H1 (cell line): ENCODE data around the gene PPIF. TPM values are rescaled to one million over a fixed set of nuclear protein-coding genes. Genes with fewer than 3 reads are reported as not detected.

Experiments used
- CTCF ChIA-PET: fragments of 300-600 bp; sonication (Branson Sonifier 250); formaldehyde crosslinking; loops from one replicate; lab custom pipeline; 2021; ENCODE audit not compliant: partially characterized antibody; lab: Charles Lee
- POLR2A ChIA-PET: fragments of 300-600 bp; sonication (Branson Sonifier 250); formaldehyde crosslinking; loops from one replicate; lab custom pipeline; 2021; ENCODE audit warnings: inconsistent platforms; ENCODE audit not compliant: partially characterized antibody; lab: Charles Lee
- DNase-seq, 2 experiments: peaks; one replicate each; pipeline versions ENCODE4 v3.0.0 to v3.0.0-alpha.2; 2010 to 2022; ENCODE audit warnings: low spot score in 2 of 2, low read depth in 1 of 2, mixed read lengths in 1 of 2
- FAIRE-seq: peaks from 2 replicates; lab custom pipeline; 2011; peaks lifted over from hg19 to GRCh38; lab: Jason Lieb, UNC
- H2AFZ ChIP-seq: 2 replicates; pipeline ENCODE4 v1.8.1; 2012; ENCODE audit warnings: low read length, inconsistent platforms
- H2AK5ac ChIP-seq: 2 replicates; pipeline ENCODE4 v1.6.1; 2013; ENCODE audit warnings: low read depth, low read length
- H2BK120ac ChIP-seq: replicated peaks from 2 replicates; pipeline ENCODE3; 2013; ENCODE audit warnings: low read depth, low read length, inconsistent platforms
- H2BK12ac ChIP-seq: 2 replicates; pipeline ENCODE4 v1.6.1; 2013; ENCODE audit warnings: low read depth, low read length
- H2BK15ac ChIP-seq: 2 replicates; pipeline ENCODE4 v1.6.1; 2013; ENCODE audit warnings: low read length
- H2BK20ac ChIP-seq: 2 replicates; pipeline ENCODE4 v1.6.1; 2013; ENCODE audit warnings: low read length
- H2BK5ac ChIP-seq: 2 replicates; pipeline ENCODE4 v1.6.1; 2013; ENCODE audit warnings: low read depth, low read length
- H3K14ac ChIP-seq: 2 replicates; pipeline ENCODE4 v1.6.1; 2013; ENCODE audit warnings: inconsistent platforms; ENCODE audit not compliant: insufficient read length
- H3K18ac ChIP-seq: 2 replicates; pipeline ENCODE4 v1.6.1; 2013; ENCODE audit warnings: low read length; ENCODE audit errors: extremely low read depth
- H3K23ac ChIP-seq: 2 replicates; pipeline ENCODE4 v1.6.1; 2013; ENCODE audit warnings: inconsistent platforms; ENCODE audit not compliant: insufficient read length
- H3K23me2 ChIP-seq: 2 replicates; pipeline ENCODE4 v1.6.1; 2013; ENCODE audit warnings: low read depth, low read length
- H3K27ac ChIP-seq: 2 replicates; pipeline ENCODE4 v1.6.1; 2011; ENCODE audit warnings: low read depth, low read length, inconsistent platforms
- H3K27me3 ChIP-seq, 4 experiments: replicated peaks in 1 of 4; 1 replicate in 1 of 4; 2 replicates in 3 of 4; pipeline versions ENCODE4 v1.6.1 to v1.8.1; 2011 to 2013; ENCODE audit warnings: low read length in 3 of 4, mild to moderate bottlenecking in 3 of 4, inconsistent platforms in 2 of 4, mixed read lengths in 2 of 4, moderate library complexity in 1 of 4; ENCODE audit not compliant: control insufficient read depth in 3 of 4, insufficient read depth in 3 of 4; ENCODE audit errors: extremely low read depth in 1 of 4
- H3K36me3 ChIP-seq, 4 experiments: 2 replicates each; pipeline versions ENCODE4 v1.6.1 to v1.8.1; 2011 to 2013; ENCODE audit warnings: mild to moderate bottlenecking in 4 of 4, low read length in 3 of 4, moderate library complexity in 2 of 4, control low read depth in 1 of 4, inconsistent platforms in 1 of 4; ENCODE audit not compliant: insufficient read depth in 4 of 4, control insufficient read depth in 2 of 4
- H3K4ac ChIP-seq: replicated peaks from 2 replicates; pipeline ENCODE3; 2013; ENCODE audit warnings: low read length, low read depth, mixed read lengths, inconsistent platforms; ENCODE audit not compliant: insufficient read length
- H3K4me1 ChIP-seq, 4 experiments: replicated peaks in 1 of 4; 1 replicate in 1 of 4; 2 replicates in 3 of 4; pipeline versions ENCODE4 v1.6.1 to v1.8.1; 2011 to 2013; ENCODE audit warnings: low read length in 3 of 4, inconsistent platforms in 2 of 4, mixed read lengths in 1 of 4; ENCODE audit not compliant: insufficient read depth in 4 of 4, control insufficient read depth in 3 of 4
- H3K4me2 ChIP-seq, 2 experiments: 2 replicates each; pipeline versions ENCODE4 v1.6.1 to v1.8.1; 2011 to 2013; ENCODE audit warnings: low read depth in 2 of 2, low read length in 2 of 2, control low read depth in 1 of 2, inconsistent platforms in 1 of 2, mild to moderate bottlenecking in 1 of 2; ENCODE audit not compliant: insufficient read depth in 1 of 2
- H3K4me3 ChIP-seq, 4 experiments: fragments of 200-600, 300-600 bp in 1 of 4; sonication (generic), shearing (Covaris generic), sonication (Bioruptor Twin) in 1 of 4; 2 replicates each; pipeline versions ENCODE4 v1.5.1 to v1.8.1; 2011 to 2016; ENCODE audit warnings: low read length in 4 of 4, low read depth in 3 of 4, control low read depth in 2 of 4, inconsistent platforms in 2 of 4, mild to moderate bottlenecking in 2 of 4, mixed read lengths in 1 of 4, moderate library complexity in 1 of 4; ENCODE audit not compliant: insufficient read depth in 2 of 4; ENCODE audit errors: extremely low read depth in 1 of 4
- H3K56ac ChIP-seq: replicated peaks from 2 replicates; pipeline ENCODE3; 2013; ENCODE audit warnings: low read depth, mild to moderate bottlenecking, mixed read lengths, low read length, inconsistent platforms; ENCODE audit not compliant: insufficient read length
- H3K79me1 ChIP-seq: 2 replicates; pipeline ENCODE4 v1.6.1; 2013; ENCODE audit warnings: low read depth, low read length, control low read depth
- H3K79me2 ChIP-seq, 2 experiments: 2 replicates each; pipeline versions ENCODE4 v1.6.1 to v1.8.1; 2012 to 2013; ENCODE audit warnings: low read length in 2 of 2, mild to moderate bottlenecking in 2 of 2, inconsistent platforms in 1 of 2; ENCODE audit not compliant: insufficient read depth in 2 of 2, control insufficient read depth in 1 of 2
- H3K9ac ChIP-seq, 4 experiments: replicated peaks in 1 of 4; 1 replicate in 1 of 4; 2 replicates in 3 of 4; pipeline versions ENCODE4 v1.6.1 to v1.8.1; 2011 to 2013; ENCODE audit warnings: low read depth in 3 of 4, low read length in 3 of 4, control low read depth in 2 of 4, mild to moderate bottlenecking in 2 of 4, moderate library complexity in 2 of 4, inconsistent platforms in 1 of 4; ENCODE audit errors: extremely low read depth in 1 of 4
- H3K9me3 ChIP-seq, 2 experiments: 2 replicates each; pipeline versions ENCODE4 v1.6.1 to v1.8.1; 2012 to 2013; ENCODE audit warnings: mild to moderate bottlenecking in 2 of 2, moderate library complexity in 2 of 2, control low read depth in 1 of 2, inconsistent platforms in 1 of 2, low read depth in 1 of 2, low read length in 1 of 2, mixed read lengths in 1 of 2; ENCODE audit not compliant: insufficient read depth in 2 of 2
- H4K20me1 ChIP-seq, 2 experiments: replicated peaks in 1 of 2; 2 replicates each; pipeline versions ENCODE3 to v1.8.1; 2011 to 2013; ENCODE audit warnings: inconsistent platforms in 2 of 2, low read length in 2 of 2, mild to moderate bottlenecking in 1 of 2; ENCODE audit not compliant: insufficient read depth in 2 of 2, control insufficient read depth in 1 of 2
- H4K5ac ChIP-seq: 2 replicates; pipeline ENCODE4 v1.6.1; 2013; ENCODE audit warnings: low read length, low read depth, mixed read lengths, inconsistent platforms; ENCODE audit not compliant: insufficient read length
- H4K8ac ChIP-seq: 2 replicates; pipeline ENCODE4 v1.8.0; 2013; ENCODE audit warnings: mild to moderate bottlenecking, moderate library complexity, low read length, inconsistent platforms; ENCODE audit not compliant: insufficient read depth; ENCODE audit errors: extremely low read depth
- H4K91ac ChIP-seq: replicated peaks from 2 replicates; pipeline ENCODE3; 2013; ENCODE audit warnings: low read length, mixed read lengths, inconsistent platforms; ENCODE audit not compliant: insufficient read length
- TAF1 ChIP-seq: IDR thresholded peaks from 2 replicates; pipeline ENCODE4 v1.6.1; 2011; ENCODE audit warnings: mild to moderate bottlenecking, low read depth, low read length
- WGBS, 2 experiments: shearing (Covaris generic) in 1 of 2; methylation state at CpG; one replicate each; pipeline versions ENCODE4 v1.1.6 to v1.1.7; 2013 to 2015; ENCODE audit warnings: low lambda C conversion rate in 2 of 2, mixed read lengths in 2 of 2, inconsistent platforms in 1 of 2, low coverage in 1 of 2, missing lambda C conversion rate in 1 of 2; ENCODE audit not compliant: insufficient replicate concordance in 2 of 2, insufficient coverage in 1 of 2, insufficient read length in 1 of 2; ENCODE audit errors: extremely low coverage in 1 of 2, missing lambda C conversion rate in 1 of 2; 5-methylcytosine and 5-hydroxymethylcytosine counted together
- polyA plus RNA-seq, 7 experiments: library from polyadenylated mRNA; depleted of rRNA in 3 of 7; stranded (reverse) in 5 of 7; unstranded in 2 of 7; fragments of >200 nt in 5 of 7; fragments of 200-250 nt in 2 of 7; gene quantifications; 1 replicate in 5 of 7; 2 replicates in 1 of 7; 4 replicates in 1 of 7; pipeline versions ENCODE4 v1.2.1 to v1.2.3, GENCODE V29; 2011 to 2013; ENCODE audit warnings: missing spikeins in 2 of 7, mixed read lengths in 2 of 7
- total RNA-seq: library from RNA; stranded (reverse); fragmentation: NEBNext Ultra II Directional; extraction: Animal tissue kit (Norgen Biotek cat#: 25700); gene quantifications from 2 replicates; pipeline ENCODE4 v1.2.1, GENCODE V29; 2021

PPIF gene
- total and polyA plus RNA-seq, 2 of the 8 experiments (the other 6 are each of a cell fraction or from before 2014, with no cell fraction given), result 70.2 to 77.6 TPM

DNA sequence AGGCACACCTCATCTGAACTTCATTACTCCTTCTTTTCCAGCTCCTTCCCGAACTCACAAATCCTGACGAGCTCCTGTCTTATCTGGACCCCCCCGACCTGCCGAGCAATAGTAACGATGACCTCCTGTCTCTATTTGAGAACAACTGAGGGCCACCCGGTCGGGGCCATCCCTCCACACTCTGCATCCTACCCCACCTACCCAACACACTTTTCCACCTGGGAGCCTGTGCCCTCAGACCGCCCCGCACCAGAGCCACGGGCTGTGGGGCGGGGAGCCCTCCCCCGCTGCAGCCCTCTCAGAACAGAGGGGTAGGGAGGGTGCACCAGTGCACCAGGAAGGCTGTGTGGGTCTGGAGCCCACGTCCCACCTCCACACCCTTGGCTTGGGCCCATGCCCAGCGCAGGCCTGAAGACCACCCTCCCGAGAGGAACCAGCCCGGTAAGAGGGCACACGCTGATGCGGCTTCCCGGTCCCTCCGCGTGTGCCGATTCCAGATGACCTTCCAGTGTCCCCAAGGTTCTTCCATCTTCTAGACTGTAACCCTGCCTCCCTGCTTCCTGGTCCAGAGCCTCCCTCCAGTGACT lies 34.6 kb upstream of the PPIF start:
- Histone ChIP-seq H3K23ac (no peak overlapping the region), H2AFZ (no peak overlapping the region), H3K4me3 (no peak overlapping the region), H3K79me1 (no peaks in the 10 kb centered on the region), H4K8ac (no peak overlapping the region), H3K36me3 (peaks cover 3 to 17% (median 5%) of the 10 kb centered on the region in 4 experiments; a peak in 4 of 8 replicates), H3K18ac (no peak overlapping the region), H3K9me3 (no peaks in the 10 kb centered on the region), H3K4me1 (peaks cover under 1 to 14% (median 9%) of the 10 kb centered on the region in 4 experiments), H3K4me2 (no peak overlapping the region), H3K27me3 (no peaks in the 10 kb centered on the region), H3K9ac (no peak overlapping the region), H3K14ac (no peak overlapping the region), H3K27ac (no peak overlapping the region), H2BK20ac (no peak overlapping the region), H2BK12ac (no peak overlapping the region), H4K91ac (no peak overlapping the region), H4K20me1 (peaks cover 4 to 5% of the 10 kb centered on the region in 2 experiments), H4K5ac (no peak overlapping the region), H2BK120ac (no peak overlapping the region), H2BK15ac (no peak overlapping the region), H3K56ac (no peak overlapping the region), H3K79me2 (no peaks in the 10 kb centered on the region), H2AK5ac (no peak overlapping the region), H3K23me2 (no peaks in the 10 kb centered on the region; the same call in 1 of the 2 replicates), H2BK5ac (no peak overlapping the region), H3K4ac (no peak overlapping the region)
- 93% methylated on average over 17 of the region's 22 CpGs; no CpG with 5 or more reads in 1 of the 2 experiments for WGBS, 2 experiments
- ChIA-PET CTCF (interaction anchor here (2.1 kb wide), 1 partner anchor 20 kb away, joined by 7 read pairs; no protein-coding TSS in a partner anchor), POLR2A (no interaction called here)
- DNase-seq (no peak), FAIRE-seq (no peak)
- TF ChIP-seq TAF1, result no peak
